Activated CD4-positive, alpha-beta T cell treated with anti-CD3 and anti-CD28 coated beads, Interleukin-2, amount 50 U/mL, for 4 hours (primary cell): Measurements from ENCODE around the gene COPS2.
A peak's percentile ranks its signal among the peaks of the same experiment; 100 is the strongest.
"Not testable (repeated sequence)": the region's sequence is repeated elsewhere in the genome, so short reads cannot be mapped to it uniquely, and the experiment has no call there.

Source experiments
- DNase-seq, 2 experiments: peaks; one replicate each; pipeline ENCODE4 v3.0.0-alpha.2; 2020

Gene COPS2

DNA sequence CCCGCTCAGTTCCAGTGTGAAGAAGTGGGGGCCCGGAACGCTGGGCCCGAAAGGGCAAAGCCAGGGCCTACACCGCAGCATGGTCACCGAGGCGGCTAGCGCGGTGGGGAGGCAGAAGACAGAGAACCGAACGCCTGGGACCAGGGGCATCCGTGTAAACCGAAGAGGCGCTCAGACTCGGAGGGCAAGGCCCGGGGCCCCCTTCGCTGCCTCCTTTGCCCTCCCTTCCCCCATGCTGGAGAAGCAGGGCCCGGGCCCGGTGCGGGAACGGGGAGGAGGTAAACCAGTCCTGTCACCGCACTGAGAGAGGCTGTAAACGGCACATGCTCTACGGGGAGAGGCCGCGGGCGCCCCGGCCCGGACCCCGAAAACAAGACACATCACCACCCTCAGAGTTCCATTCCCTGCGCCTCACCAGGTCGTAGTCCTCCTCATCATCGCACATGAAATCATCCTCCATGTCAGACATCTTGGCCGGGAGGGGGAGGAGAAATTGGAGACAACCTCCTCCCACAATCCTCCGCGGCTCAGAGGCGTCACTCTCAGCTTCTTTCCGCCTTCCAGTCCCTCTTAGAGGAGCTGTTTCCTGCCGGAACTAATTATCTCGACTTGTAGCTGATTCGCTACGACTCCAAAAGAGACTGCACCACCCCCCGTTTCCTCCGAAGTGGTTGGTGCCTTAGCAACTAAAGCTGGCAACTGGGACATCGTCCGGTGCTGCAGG is at the start of gene COPS2:
Gene COPS2, minus strand, starts transcription at position 490 of the 724 bp plus-strand sequence. Its CDS starts 21 bp downstream, at position 469.
- peak; percentile 89 to 91 for DNase-seq

GRCh38 chr15:49200347-49200746 is 44.9 kb upstream of the COPS2 start:
- no peak for DNase-seq

DNA sequence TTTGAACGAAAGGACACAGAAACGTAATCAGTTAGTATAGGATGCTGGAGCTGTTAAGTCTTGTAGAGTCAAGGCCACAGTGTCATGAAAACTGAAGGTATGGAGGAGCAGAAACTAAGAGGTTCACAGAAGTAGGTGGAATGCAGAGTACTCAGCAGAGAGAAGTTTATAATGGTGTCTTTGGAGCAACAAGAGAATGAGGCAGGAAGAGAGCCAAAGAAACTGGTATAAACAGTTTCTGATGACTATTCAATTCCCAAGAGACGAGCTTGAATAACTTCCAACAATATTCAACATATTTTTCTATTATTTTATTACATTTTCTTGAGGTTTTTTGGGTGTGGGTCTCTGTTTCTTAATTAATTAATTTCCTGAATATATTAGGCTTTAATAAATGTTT is 44.3 kb upstream of the COPS2 start:
- no peak for DNase-seq

- DNase-seq, result no peak
These were observed 41.5 kb upstream of the COPS2 start for GRCh38 chr15:49196856-49197255.

DNA sequence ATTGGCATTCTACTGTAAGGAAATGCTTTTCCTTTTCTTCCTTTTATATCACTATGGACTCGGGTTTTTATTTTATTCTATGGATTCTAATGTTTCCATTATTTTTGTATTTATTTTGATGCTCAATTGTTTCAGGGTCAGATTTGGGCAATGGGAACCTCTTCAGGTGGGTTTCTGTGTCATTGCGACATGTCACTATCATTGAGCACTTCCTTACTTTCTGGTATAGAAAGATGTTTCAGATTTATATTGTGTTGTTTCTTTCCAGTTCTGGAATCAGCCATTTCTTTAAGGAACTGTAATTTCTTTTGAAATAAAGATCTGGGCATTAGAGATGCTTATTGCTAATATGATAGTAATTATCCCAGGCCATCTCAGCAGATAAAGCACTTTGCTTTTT is 36.5 kb upstream of the COPS2 start:
- DNase-seq, result no peak

DNA sequence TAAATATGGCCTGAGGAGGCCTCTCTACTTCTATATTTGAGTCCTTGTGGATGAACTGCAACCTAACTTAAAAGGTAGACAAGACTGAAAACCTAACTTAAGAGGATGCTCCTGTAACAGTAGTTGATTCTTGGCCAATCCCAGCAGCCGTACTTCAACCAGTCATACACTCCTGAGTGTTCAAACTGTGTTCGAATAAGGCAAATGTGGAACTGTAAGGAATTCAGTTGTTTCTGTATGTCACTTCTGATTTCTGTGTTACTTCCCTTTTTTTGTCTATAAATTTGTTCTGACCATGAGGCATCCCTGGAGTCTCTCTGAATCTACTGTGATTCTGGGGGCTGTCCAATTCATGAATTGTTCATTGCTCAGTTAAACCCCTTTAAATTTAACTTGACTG is 35.2 kb upstream of the COPS2 start:
- no peak for DNase-seq

DNA sequence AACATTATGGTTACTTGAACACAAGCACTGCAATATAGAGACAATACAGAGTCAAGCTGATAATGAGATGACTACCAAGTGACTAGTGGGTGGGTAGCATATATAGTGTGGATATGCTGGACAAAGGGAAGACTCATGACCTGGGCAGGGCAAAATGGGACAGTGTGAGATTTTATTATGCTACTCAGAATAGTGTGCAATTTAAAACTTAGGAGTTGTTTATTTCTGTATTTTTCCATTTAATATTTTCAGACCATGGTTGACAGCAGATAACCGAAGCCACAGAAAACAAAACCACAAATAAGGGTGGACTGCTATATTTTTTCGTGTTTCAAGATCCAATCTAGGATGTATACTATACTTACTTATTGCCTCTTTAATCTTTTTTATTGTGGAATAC is 34.2 kb upstream of the COPS2 start:
- no peak for DNase-seq

GRCh38 chr15:49188933-49189332 is 33.5 kb upstream of the COPS2 start:
- DNase-seq, result no peak

DNA sequence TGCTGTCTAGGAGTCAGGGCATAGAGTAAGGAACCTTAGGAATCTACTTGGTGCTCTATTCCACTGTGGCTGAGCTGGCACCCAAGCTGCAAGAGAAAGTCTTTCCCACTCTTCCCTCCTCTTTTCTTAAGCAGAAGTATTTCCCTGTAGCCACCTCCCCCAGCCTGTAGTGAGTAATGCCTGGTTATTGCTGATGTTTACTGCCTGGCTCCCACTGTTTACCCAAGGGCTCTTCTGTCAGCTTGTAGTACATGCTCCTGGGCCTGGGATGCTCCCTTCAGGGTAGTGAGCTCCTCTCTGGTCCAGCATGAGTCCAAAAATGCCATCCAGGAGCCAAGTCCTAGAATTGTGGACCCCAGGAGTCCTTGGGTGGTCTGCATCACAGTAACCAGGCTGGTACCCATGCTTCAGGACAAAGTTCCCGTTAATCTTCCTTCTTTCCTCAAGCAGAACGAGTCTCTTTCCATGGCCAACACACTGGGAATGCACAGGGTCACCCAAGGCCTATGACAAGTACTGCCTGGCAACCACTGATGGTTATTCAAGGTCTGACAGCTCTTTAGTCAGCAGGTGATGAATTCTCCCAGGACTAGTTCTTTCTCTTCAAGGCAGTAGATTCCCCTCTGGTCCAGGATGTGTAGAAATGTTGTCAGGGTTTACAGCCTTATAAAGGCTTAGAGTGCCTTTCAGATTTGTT is 32.3 kb upstream of the COPS2 start:
- no peak for DNase-seq

- DNase-seq, result no peak
These were observed 30.1 kb upstream of the COPS2 start for GRCh38 chr15:49185473-49185872.

DNA sequence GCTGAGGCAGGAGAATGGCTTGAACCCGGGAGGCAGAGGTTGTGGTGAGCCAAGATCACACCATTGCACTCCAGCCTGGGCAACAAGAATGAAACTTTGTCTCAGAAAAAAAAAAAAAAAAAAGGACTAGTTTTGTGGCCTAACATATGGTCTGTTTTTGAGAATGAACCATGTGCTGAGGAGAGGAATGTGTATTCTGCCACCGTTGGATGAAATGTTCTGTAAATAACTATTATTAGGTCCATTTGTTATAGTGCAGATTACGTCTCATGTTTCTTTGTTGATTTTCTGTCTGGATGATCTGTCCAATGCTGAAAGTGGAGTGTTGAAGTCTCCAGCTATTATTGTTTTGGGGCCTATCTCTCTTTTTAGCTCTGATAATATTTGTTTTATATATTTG is 28.3 kb upstream of the COPS2 start:
- not testable (repeated sequence) for DNase-seq

GRCh38 chr15:49182128-49182527 is 26.7 kb upstream of the COPS2 start:
- DNase-seq, result no peak

- no peak for DNase-seq
These were observed 24.2 kb upstream of the COPS2 start for GRCh38 chr15:49179433-49180190.

DNA sequence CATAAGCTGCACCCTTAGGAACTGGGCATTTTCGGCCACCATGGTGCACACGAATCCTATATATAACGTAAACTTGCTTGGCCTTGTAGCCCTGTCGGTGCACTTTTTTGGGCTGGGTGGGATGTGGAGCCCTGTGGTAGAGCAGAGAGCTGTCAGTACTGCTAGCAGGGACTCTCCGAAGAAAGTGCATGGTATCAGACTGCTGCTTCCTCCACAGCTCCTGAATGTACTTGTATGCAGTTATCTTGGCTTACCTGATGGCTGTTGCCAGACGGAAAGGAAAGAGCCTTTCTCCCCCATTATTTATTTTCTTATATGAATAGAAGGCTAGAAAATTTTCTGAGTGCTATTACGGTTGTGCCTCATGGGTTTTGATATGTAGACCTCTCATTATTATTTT is 23.1 kb upstream of the COPS2 start:
- DNase-seq, result no peak

DNA sequence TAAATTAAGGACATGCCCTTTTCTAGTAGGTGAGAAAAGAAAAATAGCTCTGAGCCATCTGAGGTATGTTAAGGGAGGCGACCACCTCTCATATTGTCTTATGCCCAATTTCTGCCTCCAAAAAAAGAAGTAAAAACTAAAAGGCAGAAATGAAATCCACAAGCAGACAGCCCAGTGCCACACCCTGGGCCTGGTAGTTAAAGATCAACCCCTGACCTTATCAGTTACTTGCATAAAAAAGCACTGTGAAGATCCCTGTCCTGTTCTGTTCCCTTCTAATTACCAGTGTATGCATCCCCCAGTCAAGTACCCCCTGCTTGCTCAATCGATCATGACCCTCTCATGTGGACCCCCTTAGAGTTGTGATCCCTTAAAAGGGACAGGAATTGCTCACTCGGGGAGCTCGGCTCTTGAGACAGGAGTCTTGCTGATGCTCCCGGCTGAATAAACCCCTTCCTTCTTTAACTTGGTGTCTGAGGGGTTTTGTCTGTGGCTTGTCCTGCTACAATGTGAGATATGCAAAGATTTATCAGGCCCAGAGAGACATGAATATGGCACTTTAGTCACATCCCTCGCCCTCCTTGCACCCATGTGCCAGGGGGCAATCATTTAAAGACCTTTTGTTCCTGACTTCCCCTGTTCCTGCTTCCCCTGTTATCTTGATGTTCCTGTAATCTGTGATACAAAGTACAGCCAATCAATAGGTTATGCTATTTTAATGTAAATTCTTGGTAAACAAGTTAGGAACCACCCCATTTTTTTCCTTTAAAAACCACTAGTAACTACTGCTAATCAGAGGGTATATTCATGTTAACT is 20.4 kb upstream of the COPS2 start:
- not testable (repeated sequence) for DNase-seq

GRCh38 chr15:49174902-49175301 is 19.5 kb upstream of the COPS2 start:
- DNase-seq, result no peak

DNA sequence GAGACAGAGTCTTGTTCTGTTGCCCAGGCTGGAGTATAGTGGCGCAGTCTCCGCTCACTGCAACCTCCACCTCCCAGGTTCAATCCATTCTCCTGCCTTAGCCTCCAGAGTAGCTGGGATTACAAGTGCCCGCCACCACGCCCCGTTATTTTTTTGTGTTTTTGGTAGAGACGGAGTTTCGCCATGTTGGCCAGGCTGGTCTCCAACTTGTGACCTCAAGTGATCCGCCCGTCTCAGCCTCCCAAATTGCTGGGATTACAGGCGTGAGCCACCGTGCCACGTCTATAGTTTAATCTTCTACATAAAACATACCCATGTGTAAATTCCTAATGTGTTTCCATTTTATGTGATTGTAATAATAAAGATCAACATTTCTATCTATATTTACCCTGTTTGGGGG is 16.4 kb upstream of the COPS2 start:
- no peak for DNase-seq

- peak; percentile 67 to 68 for DNase-seq
These were observed 14.6 kb upstream of the COPS2 start, which contains the start of gene GALK2 for GRCh38 chr15:49169880-49170597. Gene GALK2 (plus strand): TSS chr15:49170247. CDS start chr15:49170323, 76 bp downstream.

DNA sequence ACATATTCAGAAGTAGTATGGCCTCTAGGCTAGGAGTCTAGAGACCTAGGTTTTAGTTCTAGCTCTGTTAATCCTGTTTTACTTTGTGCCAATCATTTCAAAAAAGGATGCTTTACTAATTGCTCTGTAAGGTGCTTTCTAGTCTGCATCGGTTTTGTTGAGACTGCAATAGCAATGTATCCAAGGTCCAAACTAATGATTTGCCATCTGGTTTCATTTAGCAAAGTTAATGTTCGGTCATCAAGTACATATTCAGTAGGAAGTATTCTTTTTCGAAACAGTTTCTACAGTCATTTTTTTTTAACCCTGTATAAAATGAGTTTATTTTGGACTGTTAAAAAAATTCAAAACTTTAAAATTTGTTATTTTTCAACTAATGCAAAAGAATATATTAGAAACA is 12.6 kb upstream of the COPS2 start:
- DNase-seq, result no peak

- DNase-seq, result no peak
These were observed 9.5 kb upstream of the COPS2 start for GRCh38 chr15:49164865-49165264.

- no peak for DNase-seq
These were observed 8.3 kb upstream of the COPS2 start for GRCh38 chr15:49163678-49164077.
